Activated T-cell treated with anti-CD3 and anti-CD28 coated beads, Interleukin-2, amount 50 U/mL, for 72 hours (primary cell): ENCODE measurements around the gene AQP4. TPM values are rescaled to one million over a fixed set of nuclear protein-coding genes. Genes with fewer than 3 reads are reported as not detected.

ENCODE experiments used
- ATAC-seq, 2 donors: fragments of 150-1000 bp; cut with Tn5 transposase; replicated peaks in 1 of 2; 2 replicates each; pipeline ENCODE4 v1.10.0; 2021; ENCODE audit warnings: moderate library complexity in 2 of 2, mild to moderate bottlenecking in 1 of 2
- DNase-seq, 2 donors: peaks; one replicate each; pipeline ENCODE4 v3.0.0; 2021 to 2022; ENCODE audit warnings: mixed read lengths in 1 of 2
- H3K27ac Mint-ChIP-seq: one replicate; pipeline ENCODE4 v1.8.0; 2022; ENCODE audit warnings: mild to moderate bottlenecking, moderate library complexity, mixed read lengths
- H3K27me3 Mint-ChIP-seq: one replicate; pipeline ENCODE4 v1.8.0; 2022; ENCODE audit warnings: low read depth, mixed read lengths
- H3K36me3 Mint-ChIP-seq, 2 donors: one replicate each; pipeline ENCODE4 v1.8.0; 2022; ENCODE audit warnings: mixed read lengths in 2 of 2, mild to moderate bottlenecking in 1 of 2; ENCODE audit not compliant: insufficient read depth in 2 of 2
- H3K4me1 Mint-ChIP-seq: one replicate; pipeline ENCODE4 v1.8.0; 2022; ENCODE audit warnings: low read depth, mixed read lengths
- H3K4me3 Mint-ChIP-seq, 2 donors: one replicate each; pipeline ENCODE4 v1.8.0; 2022; ENCODE audit warnings: mild to moderate bottlenecking in 2 of 2, mixed read lengths in 2 of 2, moderate library complexity in 2 of 2
- H3K9me3 Mint-ChIP-seq, 2 donors: one replicate each; pipeline ENCODE4 v1.8.0; 2022; ENCODE audit warnings: mixed read lengths in 2 of 2
- total RNA-seq, 2 donors: library from RNA; stranded (reverse); gene quantifications; one replicate each; pipeline ENCODE4 v1.2.3, GENCODE V29; 2022

Gene AQP4
- total RNA-seq, 2 donors from 2014 or later: not detected

DNA sequence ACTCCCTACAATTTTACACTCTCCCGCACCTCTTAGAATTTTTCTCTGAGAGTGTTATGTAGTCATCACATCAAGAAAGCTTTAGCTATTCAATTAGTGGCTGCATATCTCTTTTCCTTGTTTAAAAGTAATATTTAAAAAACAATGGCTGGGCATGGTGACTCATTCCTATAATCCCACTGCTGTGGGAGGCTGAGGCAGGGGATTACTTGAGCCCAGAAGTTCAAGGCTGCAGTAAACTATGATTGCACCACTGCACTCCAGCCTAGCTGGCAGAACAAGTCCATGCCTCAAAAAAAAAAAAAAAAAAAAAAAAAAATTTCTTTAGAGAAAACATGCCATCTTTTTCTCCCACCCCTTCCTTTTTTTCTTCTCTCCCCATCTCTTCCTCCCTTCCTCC lies 44.3 kb downstream of the AQP4 start:
- Mint-ChIP-seq H3K27me3 (peaks cover 4% of the 10 kb centered on the region), H3K36me3 (peaks cover 2 to 4% of the 10 kb centered on the region in 2 donors), H3K9me3 (peaks cover 5 to 9% of the 10 kb centered on the region in 2 donors), H3K4me1 (no peaks in the 10 kb centered on the region), H3K4me3 (no peak overlapping the region), H3K27ac (no peak overlapping the region)
- no peak for ATAC-seq
- no peak for DNase-seq

GRCh38 chr18:26819046-26819445 lies 46.5 kb downstream of the AQP4 start:
- no peak overlapping the region for H3K4me3 Mint-ChIP-seq
- peaks cover 5 to 7% of the 10 kb centered on the region in 2 donors for H3K9me3 Mint-ChIP-seq
- ATAC-seq (no peak), DNase-seq (no peak)
- H3K27me3 Mint-ChIP-seq: no peaks in the 10 kb centered on the region
- H3K4me1 Mint-ChIP-seq: no peaks in the 10 kb centered on the region
- H3K27ac Mint-ChIP-seq: no peak overlapping the region
- peaks cover 2 to 4% of the 10 kb centered on the region in 2 donors for H3K36me3 Mint-ChIP-seq

DNA sequence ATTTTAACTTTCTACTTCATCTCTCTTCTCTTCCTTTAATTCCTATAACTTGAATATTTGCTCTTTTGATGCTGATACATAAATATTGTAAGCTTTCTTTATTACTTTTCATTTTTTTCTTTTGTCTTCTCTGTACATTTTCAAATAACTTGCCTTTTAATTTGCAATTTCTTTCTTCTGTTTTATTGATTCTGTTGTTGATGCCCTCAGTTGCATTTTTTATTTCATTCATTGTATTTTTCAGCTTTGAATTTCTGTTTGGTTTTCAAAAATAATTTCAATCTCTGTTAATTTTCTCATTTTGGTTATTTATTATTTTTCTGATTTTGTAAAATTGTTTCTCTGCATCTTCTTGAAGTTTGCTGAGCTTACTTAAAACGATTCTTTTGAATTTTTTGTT lies 47.0 kb downstream of the AQP4 start:
- Mint-ChIP-seq H3K27me3 (no peaks in the 10 kb centered on the region), H3K27ac (no peak overlapping the region), H3K4me3 (no peak overlapping the region), H3K36me3 (peaks cover 2 to 4% of the 10 kb centered on the region in 2 donors), H3K9me3 (peaks cover 5 to 7% of the 10 kb centered on the region in 2 donors), H3K4me1 (no peaks in the 10 kb centered on the region)
- DNase-seq: no peak
- no peak for ATAC-seq

- ATAC-seq: no peak
- Mint-ChIP-seq H3K27me3 (no peaks in the 10 kb centered on the region), H3K27ac (no peak overlapping the region), H3K4me3 (no peak overlapping the region), H3K4me1 (no peaks in the 10 kb centered on the region), H3K36me3 (peaks cover under 1 to 5% of the 10 kb centered on the region in 2 donors), H3K9me3 (peaks cover 10 to 15% of the 10 kb centered on the region in 2 donors)
- no peak for DNase-seq
Measured at GRCh38 chr18:26813043-26813442, 52.5 kb downstream of the AQP4 start.

- no peak for ATAC-seq
- H3K4me3 Mint-ChIP-seq: no peak overlapping the region
- peaks cover 0 to 4% of the 10 kb centered on the region in 2 donors for H3K36me3 Mint-ChIP-seq
- no peak overlapping the region for H3K27ac Mint-ChIP-seq
- no peaks in the 10 kb centered on the region for H3K4me1 Mint-ChIP-seq
- no peaks in the 10 kb centered on the region for H3K27me3 Mint-ChIP-seq
- H3K9me3 Mint-ChIP-seq: peaks cover 10 to 15% of the 10 kb centered on the region in 2 donors
- DNase-seq: no peak
Measured at GRCh38 chr18:26812462-26812861, 53.0 kb downstream of the AQP4 start.

DNA sequence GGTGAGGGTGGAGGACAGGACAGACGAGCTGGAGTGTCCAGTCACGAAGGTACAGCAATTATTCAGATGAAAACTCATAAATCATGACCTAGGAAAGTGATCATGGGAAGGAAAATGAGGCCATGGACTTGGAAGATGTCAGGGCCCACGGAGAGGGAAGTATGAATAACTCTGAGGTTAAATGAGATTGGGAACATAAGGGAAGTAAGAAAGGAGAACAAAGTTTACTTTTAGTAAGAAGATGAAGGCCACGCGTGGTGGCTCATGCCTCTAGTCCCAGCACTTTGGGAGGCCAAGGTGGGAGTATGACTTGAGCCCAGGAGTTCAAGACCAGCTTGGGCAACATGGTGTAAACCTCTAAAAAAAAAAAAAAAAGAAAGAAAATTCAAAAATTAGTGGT lies 56.2 kb downstream of the AQP4 start:
- Mint-ChIP-seq H3K4me3 (no peak overlapping the region), H3K27me3 (no peaks in the 10 kb centered on the region), H3K9me3 (peaks cover 10 to 15% of the 10 kb centered on the region in 2 donors), H3K36me3 (peaks cover 0 to 4% of the 10 kb centered on the region in 2 donors), H3K4me1 (no peaks in the 10 kb centered on the region), H3K27ac (no peak overlapping the region)
- no peak for ATAC-seq
- DNase-seq: no peak

DNA sequence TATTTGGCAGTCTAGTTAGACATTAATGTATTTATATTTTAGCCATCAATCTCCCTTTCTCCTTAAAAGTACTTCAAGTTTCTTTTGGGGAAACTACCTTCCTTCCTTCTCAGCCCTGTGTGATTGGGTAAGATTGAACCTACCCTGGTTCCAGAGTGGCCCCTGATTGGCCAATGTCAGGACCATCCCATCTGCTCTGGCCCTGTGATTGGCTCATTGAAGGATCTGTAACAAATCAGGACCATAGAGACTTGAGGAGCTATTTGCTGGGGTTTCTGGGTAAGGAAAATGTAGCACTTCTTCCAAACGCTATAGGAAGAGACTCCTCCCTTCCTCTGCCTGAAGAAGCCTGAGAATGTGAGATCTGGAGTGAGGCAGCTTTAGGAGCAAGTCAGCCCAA lies 59.3 kb downstream of the AQP4 start:
- peaks cover 0 to 4% of the 10 kb centered on the region in 2 donors for H3K36me3 Mint-ChIP-seq
- H3K27me3 Mint-ChIP-seq: no peaks in the 10 kb centered on the region
- DNase-seq (no peak), ATAC-seq (no peak)
- no peak overlapping the region for H3K4me3 Mint-ChIP-seq
- H3K4me1 Mint-ChIP-seq: no peaks in the 10 kb centered on the region
- peaks cover 10 to 11% of the 10 kb centered on the region in 2 donors for H3K9me3 Mint-ChIP-seq
- H3K27ac Mint-ChIP-seq: no peak overlapping the region

GRCh38 chr18:26804519-26804918 lies 61.0 kb downstream of the AQP4 start:
- no peak for ATAC-seq
- no peak for DNase-seq
- no peaks in the 10 kb centered on the region for H3K27me3 Mint-ChIP-seq
- no peaks in the 10 kb centered on the region for H3K4me1 Mint-ChIP-seq
- no peak overlapping the region for H3K27ac Mint-ChIP-seq
- H3K4me3 Mint-ChIP-seq: no peak overlapping the region
- H3K36me3 Mint-ChIP-seq: no peaks in the 10 kb centered on the region
- H3K9me3 Mint-ChIP-seq: peaks cover 9 to 13% of the 10 kb centered on the region in 2 donors

GRCh38 chr18:26803643-26804042 lies 61.9 kb downstream of the AQP4 start:
- Mint-ChIP-seq H3K36me3 (no peaks in the 10 kb centered on the region), H3K4me1 (no peaks in the 10 kb centered on the region), H3K4me3 (no peak overlapping the region), H3K27me3 (no peaks in the 10 kb centered on the region), H3K27ac (no peak overlapping the region), H3K9me3 (peaks cover 6 to 12% of the 10 kb centered on the region in 2 donors)
- ATAC-seq (no peak), DNase-seq (no peak)

DNA sequence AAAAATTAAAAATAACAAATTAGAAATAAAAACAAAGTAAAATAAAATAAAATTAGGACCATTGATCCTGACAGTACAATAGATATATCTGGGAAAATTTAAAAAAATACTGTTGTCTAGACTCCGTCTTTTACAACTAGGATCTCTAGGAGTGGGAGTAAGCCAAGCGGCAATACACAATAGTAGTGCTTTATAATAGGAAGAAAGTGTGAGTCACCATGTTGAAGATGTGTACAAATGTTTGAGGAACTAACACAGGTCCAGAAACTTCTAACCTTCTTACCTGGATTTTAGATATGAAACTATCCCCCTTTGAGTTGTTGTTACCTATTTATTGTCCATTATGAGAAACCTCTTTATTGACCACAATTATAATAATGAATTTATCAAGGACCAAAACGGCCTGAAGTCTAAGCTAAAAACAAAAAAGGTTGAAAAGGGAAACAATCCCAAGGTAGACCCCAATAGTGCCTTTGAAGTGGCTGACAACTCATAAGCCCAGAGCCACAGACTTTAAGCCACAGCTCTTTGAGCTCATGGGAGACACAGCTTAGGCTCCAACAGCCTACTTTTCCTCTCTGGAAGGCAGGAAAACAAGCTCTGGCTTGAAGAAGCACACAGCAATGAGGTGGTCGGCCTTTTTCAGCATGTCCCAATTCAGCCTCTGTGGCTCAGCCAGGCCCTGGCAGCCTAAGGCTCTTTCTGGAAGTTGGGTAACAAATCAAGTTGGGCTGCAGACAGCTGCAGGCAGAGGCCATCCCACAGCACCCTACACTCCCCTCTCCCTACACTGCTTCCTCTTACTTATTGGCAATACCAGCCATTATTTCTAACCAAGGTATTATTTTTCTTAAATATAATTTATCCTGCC lies 62.9 kb downstream of the AQP4 start:
- Mint-ChIP-seq H3K4me1 (no peaks in the 10 kb centered on the region), H3K4me3 (no peak overlapping the region), H3K36me3 (no peaks in the 10 kb centered on the region), H3K27ac (no peak overlapping the region), H3K9me3 (peaks cover 6 to 12% of the 10 kb centered on the region in 2 donors), H3K27me3 (no peaks in the 10 kb centered on the region)
- no peak for DNase-seq
- no peak for ATAC-seq
